Iris pigment epithelial cell (primary cell): Measurements from ENCODE around the gene HBG1.

Experiments used
- DNase-seq: peaks from one replicate; pipeline ENCODE4 v3.0.0-alpha.2; 2011; ENCODE audit warnings: low read depth

HBG1 gene

GRCh38 chr11:5226732-5227310 is 22.8 kb downstream of the HBG1 start, which contains the start of gene HBB:
Gene HBB, minus strand, starts transcription at chr11:5227071. Its CDS starts 50 bp downstream, at chr11:5227021.
- DNase-seq, result no peak

DNA sequence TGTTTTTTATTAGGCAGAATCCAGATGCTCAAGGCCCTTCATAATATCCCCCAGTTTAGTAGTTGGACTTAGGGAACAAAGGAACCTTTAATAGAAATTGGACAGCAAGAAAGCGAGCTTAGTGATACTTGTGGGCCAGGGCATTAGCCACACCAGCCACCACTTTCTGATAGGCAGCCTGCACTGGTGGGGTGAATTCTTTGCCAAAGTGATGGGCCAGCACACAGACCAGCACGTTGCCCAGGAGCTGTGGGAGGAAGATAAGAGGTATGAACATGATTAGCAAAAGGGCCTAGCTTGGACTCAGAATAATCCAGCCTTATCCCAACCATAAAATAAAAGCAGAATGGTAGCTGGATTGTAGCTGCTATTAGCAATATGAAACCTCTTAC is 24.2 kb downstream of the HBG1 start:
- DNase-seq, result no peak

GRCh38 chr11:5224538-5225479 is 24.8 kb downstream of the HBG1 start:
- no peak for DNase-seq

GRCh38 chr11:5223686-5224085 is 26.0 kb downstream of the HBG1 start:
- DNase-seq, result no peak

DNA sequence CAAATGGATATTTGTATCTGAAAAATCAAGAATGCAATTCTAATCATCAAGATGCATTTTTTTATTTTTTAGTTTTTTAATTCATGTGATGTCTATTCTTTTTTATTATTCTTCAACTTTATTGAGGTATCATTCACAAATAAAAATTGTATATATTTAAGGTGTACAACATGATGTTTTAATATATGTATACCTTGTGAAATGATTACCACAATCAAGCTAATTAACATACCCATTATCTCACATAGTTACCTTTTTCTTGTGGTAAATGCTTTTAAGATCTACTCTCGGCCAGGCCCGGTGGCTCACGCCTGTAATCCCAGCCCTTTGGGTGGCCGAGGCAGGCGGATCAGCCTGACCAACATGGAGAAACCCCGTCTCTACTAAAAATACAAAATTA is 26.5 kb downstream of the HBG1 start:
- no peak for DNase-seq

GRCh38 chr11:5210376-5210885 is 39.2 kb downstream of the HBG1 start:
- DNase-seq, result no peak

- peak; percentile 85 for DNase-seq
These were observed 44.9 kb downstream of the HBG1 start for GRCh38 chr11:5204787-5205186.

- DNase-seq, result peak; percentile 62
These were observed 46.3 kb downstream of the HBG1 start for GRCh38 chr11:5203366-5203765.

GRCh38 chr11:5200582-5200981 is 49.1 kb downstream of the HBG1 start, which contains the start of gene OR51V1:
Gene OR51V1, minus strand, starts transcription at chr11:5200682. Its CDS starts 0 bp downstream, at chr11:5200682.
- no peak for DNase-seq

GRCh38 chr11:5198285-5198684 is 51.4 kb downstream of the HBG1 start:
- no peak for DNase-seq
